ENCODE data around the gene CASK. TPM values are rescaled to one million over a fixed set of nuclear protein-coding genes. Genes with fewer than 3 reads are reported as not detected.

The CASK gene
- total and polyA plus RNA-seq, 2 donors (not counting 1 experiment from before 2014, with no cell fraction given): 27.4 to 78.3 TPM

- Histone ChIP-seq H3K9ac (ENCODE audit: insufficient read depth, low read length) (no peak overlapping the region), H3K9me3 (ENCODE audit: control insufficient read depth, insufficient read depth, low read depth, low read length) (no peaks in the 10 kb centered on the region), H3K27me3 (ENCODE audit: control insufficient read depth, insufficient read depth, low read length) (no peaks in the 10 kb centered on the region), H3K27ac (ENCODE audit: insufficient read depth, low read length) (no peak overlapping the region), H3K4me2 (ENCODE audit: extremely low read depth, insufficient read depth, low read length) (no peak overlapping the region), H3K4me1 (ENCODE audit: control insufficient read depth, extremely low read depth, insufficient read depth, low read length) (no peaks in the 10 kb centered on the region), H2AFZ (ENCODE audit: low read length) (no peak overlapping the region), H3K79me2 (ENCODE audit: control insufficient read depth, insufficient read depth, low read length) (no peaks in the 10 kb centered on the region), H4K20me1 (ENCODE audit: control insufficient read depth, extremely low read depth, insufficient read depth, low read length) (no peaks in the 10 kb centered on the region), H3K4me3 (replicated peaks in 1 of 4; ENCODE audit: control extremely low read depth in 1 of 4, insufficient read depth in 1 of 4, low read depth in 3 of 4, low read length in 4 of 4) (no peak overlapping the region), H3K36me3 (ENCODE audit: control insufficient read depth, insufficient read depth, low read length) (no peaks in the 10 kb centered on the region)
- DNase-seq (ENCODE audit: low read depth in 2 of 2): no peak
- TF ChIP-seq CTCF (conservative IDR thresholded peaks at IDR 0.05 in 1 of 2, IDR thresholded peaks at IDR 0.05 in 1 of 2; ENCODE audit: low read depth in 1 of 2, low read length in 2 of 2): no peak
- TF ChIP-seq EZH2 (IDR thresholded peaks at IDR 0.05; ENCODE audit: low read length, missing control alignments): no peak
Observed at GRCh38 chrX:41846714-41847113, 76.6 kb downstream of the CASK start.

- Histone ChIP-seq H3K27me3 (ENCODE audit: control insufficient read depth, insufficient read depth, low read length) (no peaks in the 10 kb centered on the region), H3K9me3 (ENCODE audit: control insufficient read depth, insufficient read depth, low read depth, low read length) (no peaks in the 10 kb centered on the region), H3K4me2 (ENCODE audit: extremely low read depth, insufficient read depth, low read length) (no peak overlapping the region), H3K4me1 (ENCODE audit: control insufficient read depth, extremely low read depth, insufficient read depth, low read length) (no peaks in the 10 kb centered on the region), H3K27ac (ENCODE audit: insufficient read depth, low read length) (no peak overlapping the region), H4K20me1 (ENCODE audit: control insufficient read depth, extremely low read depth, insufficient read depth, low read length) (no peaks in the 10 kb centered on the region), H3K9ac (ENCODE audit: insufficient read depth, low read length) (no peak overlapping the region), H3K36me3 (ENCODE audit: control insufficient read depth, insufficient read depth, low read length) (no peaks in the 10 kb centered on the region), H3K4me3 (replicated peaks in 1 of 4; ENCODE audit: control extremely low read depth in 1 of 4, insufficient read depth in 1 of 4, low read depth in 3 of 4, low read length in 4 of 4) (no peak overlapping the region), H2AFZ (ENCODE audit: low read length) (no peak overlapping the region), H3K79me2 (ENCODE audit: control insufficient read depth, insufficient read depth, low read length) (no peaks in the 10 kb centered on the region)
- no peak for DNase-seq (ENCODE audit: low read depth in 2 of 2)
- TF ChIP-seq EZH2 (IDR thresholded peaks at IDR 0.05; ENCODE audit: low read length, missing control alignments) (no peak), CTCF (conservative IDR thresholded peaks at IDR 0.05 in 1 of 2, IDR thresholded peaks at IDR 0.05 in 1 of 2; ENCODE audit: low read depth in 1 of 2, low read length in 2 of 2) (no peak)
Observed at GRCh38 chrX:41837270-41837944, 85.9 kb downstream of the CASK start.

- H2AFZ ChIP-seq (ENCODE audit: low read length): no peak overlapping the region
Observed at GRCh38 chrX:41828826-41829225, 94.5 kb downstream of the CASK start.

More at GRCh38 chrX:41828826-41829225, 94.5 kb downstream of the CASK start:
- Histone ChIP-seq H3K9ac (ENCODE audit: insufficient read depth, low read length) (no peak overlapping the region), H3K4me2 (ENCODE audit: extremely low read depth, insufficient read depth, low read length) (no peak overlapping the region), H3K36me3 (ENCODE audit: control insufficient read depth, insufficient read depth, low read length) (no peaks in the 10 kb centered on the region), H3K4me3 (replicated peaks in 1 of 4; ENCODE audit: control extremely low read depth in 1 of 4, insufficient read depth in 1 of 4, low read depth in 3 of 4, low read length in 4 of 4) (no peak overlapping the region), H3K27ac (ENCODE audit: insufficient read depth, low read length) (no peak overlapping the region), H4K20me1 (ENCODE audit: control insufficient read depth, extremely low read depth, insufficient read depth, low read length) (no peaks in the 10 kb centered on the region), H3K4me1 (ENCODE audit: control insufficient read depth, extremely low read depth, insufficient read depth, low read length) (peaks cover 2% of the 10 kb centered on the region), H3K27me3 (ENCODE audit: control insufficient read depth, insufficient read depth, low read length) (no peaks in the 10 kb centered on the region), H3K9me3 (ENCODE audit: control insufficient read depth, insufficient read depth, low read depth, low read length) (no peaks in the 10 kb centered on the region), H3K79me2 (ENCODE audit: control insufficient read depth, insufficient read depth, low read length) (no peaks in the 10 kb centered on the region)
- TF ChIP-seq EZH2 (IDR thresholded peaks at IDR 0.05; ENCODE audit: low read length, missing control alignments) (no peak), CTCF (conservative IDR thresholded peaks at IDR 0.05 in 1 of 2, IDR thresholded peaks at IDR 0.05 in 1 of 2; ENCODE audit: low read depth in 1 of 2, low read length in 2 of 2) (no peak)
- DNase-seq (ENCODE audit: low read depth in 2 of 2): peak in 1 of 2 donors; percentile 51

Measured in fibroblast of lung (primary cell).